SH-SY5Y (cell line): Measurements from ENCODE around the gene NCAM1.

Experiments used
- GATA2 ChIP-seq: IDR thresholded peaks from 2 replicates; pipeline ENCODE4 v1.6.1; 2011; ENCODE audit warnings: mild to moderate bottlenecking, low read depth, low read length
- GATA3 ChIP-seq: IDR thresholded peaks from 2 replicates; pipeline ENCODE4 v1.6.1; 2011; ENCODE audit warnings: low read depth, mild to moderate bottlenecking, low read length, moderate library complexity

- TF ChIP-seq GATA2 (no peak), GATA3 (no peak)
Measured at GRCh38 chr11:113286509-113287497, 325.6 kb downstream of the NCAM1 start.
